GM18909 (cell line): ENCODE data around the gene NLRP1.
A peak's percentile ranks its signal among the peaks of the same experiment; 100 is the strongest.

Experiments
- ATAC-seq: cut with Tn5 transposase; IDR thresholded peaks from one replicate; pipeline ENCODE4 v1.9.1; 2021; ENCODE audit warnings: mild to moderate bottlenecking; ENCODE audit not compliant: unreplicated experiment, poor library complexity

Gene NLRP1

DNA sequence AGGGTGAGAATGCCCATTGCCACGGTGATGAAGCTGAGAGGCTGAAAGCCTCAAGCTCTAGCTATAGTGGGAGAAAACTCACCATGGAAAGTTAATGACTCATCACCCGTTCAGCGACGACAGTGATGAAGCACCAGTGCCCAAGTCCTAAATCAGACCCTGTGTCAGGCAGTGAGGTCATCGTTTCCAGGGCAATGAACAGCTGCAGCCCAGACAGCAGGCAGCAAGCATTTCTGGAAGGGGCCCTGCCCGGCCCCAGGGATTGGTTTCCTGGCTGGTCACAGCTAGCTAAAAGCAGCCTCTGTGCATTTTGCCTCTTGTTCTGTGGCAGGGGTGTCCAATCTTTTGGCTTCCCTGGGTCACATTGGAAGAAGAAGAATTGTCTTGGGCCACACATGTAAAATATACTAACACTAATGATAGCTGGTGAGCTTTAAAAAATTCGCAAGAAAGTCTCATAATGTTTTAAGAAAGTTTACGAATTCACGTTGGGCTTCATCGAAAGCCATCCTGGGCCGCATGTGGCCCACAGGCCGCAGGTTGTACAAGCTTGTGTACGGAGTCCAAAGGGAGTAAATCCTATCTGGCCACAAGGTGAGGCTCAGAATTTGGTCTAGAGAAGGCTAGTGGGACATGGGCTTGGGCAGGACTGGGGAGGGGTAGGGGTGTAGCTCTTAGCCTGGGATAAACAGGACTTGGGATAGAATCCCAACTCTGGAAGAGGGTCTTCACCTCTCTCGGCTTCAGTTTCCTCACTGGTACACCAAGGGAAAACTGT, 57.3 kb downstream of the NLRP1 start:
- no peak for ATAC-seq

GRCh38 chr17:5523249-5523648, 61.1 kb downstream of the NLRP1 start:
- ATAC-seq: no peak

DNA sequence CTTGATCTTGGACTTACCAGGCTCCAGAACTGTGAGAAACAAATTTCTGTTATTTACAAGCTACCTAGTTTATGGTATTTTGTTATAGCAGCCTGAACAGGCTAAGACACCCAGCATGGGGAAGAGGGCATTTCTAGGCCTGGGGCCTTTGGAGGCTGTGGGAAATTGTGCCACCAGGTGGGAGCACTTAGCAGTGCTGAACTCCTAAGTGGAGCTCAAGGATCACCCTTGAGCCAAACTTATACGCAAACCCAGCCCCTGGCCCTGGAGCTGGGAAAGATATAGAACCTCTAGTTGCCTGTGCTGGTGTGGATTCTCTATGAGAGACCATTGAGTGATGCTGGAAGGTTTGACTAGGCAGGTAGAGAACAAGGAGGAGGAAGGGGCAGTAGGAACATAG, 61.8 kb downstream of the NLRP1 start:
- ATAC-seq: no peak

DNA sequence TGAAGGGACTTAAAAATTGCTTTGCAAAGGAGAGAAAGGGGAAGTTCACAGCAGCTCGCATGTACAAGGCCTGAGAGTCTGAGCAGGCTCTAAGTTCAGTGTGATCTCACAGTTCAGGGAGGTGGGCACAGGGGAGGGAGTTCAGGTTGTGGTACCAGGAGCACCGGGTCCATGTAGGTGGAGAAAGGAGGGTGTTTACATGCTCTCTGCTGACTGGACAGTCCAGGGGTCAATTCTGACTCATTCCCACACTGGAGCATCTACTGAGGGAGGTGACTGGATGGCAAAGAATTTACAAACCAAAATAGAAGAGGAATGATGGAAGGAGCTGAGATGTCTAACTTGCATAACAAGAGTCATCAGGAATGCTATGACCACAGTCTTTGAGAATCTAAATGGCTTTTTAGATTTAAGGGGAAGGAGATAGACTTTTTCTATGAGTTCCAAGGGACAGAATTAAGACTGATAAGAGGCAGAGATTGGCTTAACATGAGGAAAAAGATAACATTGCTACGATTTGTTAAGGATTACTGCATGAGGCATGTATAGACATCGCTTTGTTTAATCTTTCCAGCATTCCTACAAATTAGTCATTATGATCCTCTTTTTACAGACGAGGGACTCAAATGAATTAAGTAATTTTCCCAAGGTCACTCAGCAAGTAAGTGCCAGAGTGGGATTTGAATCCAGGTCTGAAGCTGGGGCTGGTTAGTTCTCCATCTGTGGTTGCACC, 68.1 kb downstream of the NLRP1 start:
- ATAC-seq: no peak

DNA sequence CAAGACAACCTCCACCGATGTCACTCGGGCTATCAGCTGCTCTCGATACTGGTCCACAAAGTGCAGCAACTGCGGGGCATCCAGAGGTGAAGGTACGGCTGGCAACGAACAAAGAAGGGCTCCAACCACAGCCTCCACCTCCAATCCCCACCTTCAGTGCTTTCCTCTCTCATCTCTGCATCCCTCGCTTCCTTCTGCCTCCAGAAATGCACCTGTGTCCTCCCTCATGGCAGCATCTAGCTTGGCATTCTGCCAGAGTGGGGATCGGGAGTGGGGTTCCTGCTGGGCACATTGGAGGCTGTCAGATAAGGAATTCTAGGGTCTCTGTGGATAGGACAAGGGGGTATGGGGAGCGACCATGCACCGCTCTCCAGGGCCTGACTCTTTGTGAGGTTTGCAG, 69.3 kb downstream of the NLRP1 start:
- ATAC-seq: no peak

GRCh38 chr17:5513628-5514027, 70.7 kb downstream of the NLRP1 start:
- ATAC-seq: no peak

- no peak for ATAC-seq
These were observed 72.7 kb downstream of the NLRP1 start for GRCh38 chr17:5511401-5512225.

- ATAC-seq: no peak
These were observed 73.5 kb downstream of the NLRP1 start for GRCh38 chr17:5510771-5511170.

DNA sequence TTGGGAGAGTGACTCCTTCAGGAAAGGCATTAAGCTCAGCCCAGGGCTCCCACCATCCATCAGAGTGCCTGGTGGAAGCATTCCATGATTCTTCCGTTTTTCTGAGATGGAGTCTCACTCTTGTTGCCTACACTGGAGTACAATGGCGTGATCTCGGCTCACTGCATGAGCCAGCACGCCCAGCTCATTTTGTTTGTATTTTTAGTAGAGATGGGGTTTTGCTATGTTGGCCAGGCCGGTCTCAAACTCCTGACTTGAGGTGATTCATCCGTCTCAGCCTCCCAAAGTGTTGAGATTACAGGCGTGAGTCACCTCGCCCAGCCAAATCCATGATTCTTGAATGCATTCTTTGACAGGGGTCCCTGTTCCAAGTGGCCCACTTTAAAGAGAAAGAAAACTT, 74.8 kb downstream of the NLRP1 start:
- no peak for ATAC-seq

DNA sequence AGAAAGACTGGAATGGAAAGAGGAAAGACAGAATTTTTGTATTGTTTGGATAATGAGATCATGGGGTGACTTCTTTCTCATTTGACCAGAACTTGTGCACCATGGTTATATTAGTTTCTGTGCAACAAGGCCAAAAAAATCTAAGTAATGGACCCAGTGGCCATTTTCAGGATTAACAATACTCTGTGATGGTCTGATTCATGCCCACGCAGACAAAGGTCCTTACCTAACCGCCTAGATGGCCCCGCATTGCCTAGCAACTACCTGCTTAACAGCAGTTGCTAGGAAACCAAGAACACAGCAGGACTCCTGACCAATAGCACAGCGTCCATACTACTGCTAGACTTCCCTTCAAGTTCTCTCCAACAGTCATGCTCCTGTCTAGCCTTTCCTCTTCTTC, 75.5 kb downstream of the NLRP1 start:
- no peak for ATAC-seq

DNA sequence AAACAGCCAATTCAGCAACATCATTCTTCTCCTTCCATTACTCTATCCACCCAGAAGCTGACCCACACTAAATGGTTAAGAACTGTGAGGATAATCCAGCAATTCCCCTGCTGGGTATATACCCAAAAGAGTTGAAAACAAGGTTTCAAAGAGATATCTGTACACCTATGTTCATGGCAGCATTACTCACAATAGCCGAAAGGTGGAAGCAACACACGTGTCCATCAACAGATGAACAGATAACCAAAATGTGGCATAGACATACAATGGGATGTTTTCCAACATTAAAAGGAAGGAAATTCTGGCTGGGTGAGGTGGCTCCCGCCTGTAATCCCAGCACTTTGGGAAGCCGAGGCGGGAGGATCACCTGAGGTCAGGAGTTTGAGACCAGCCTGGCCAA, 78.0 kb downstream of the NLRP1 start:
- ATAC-seq: no peak

DNA sequence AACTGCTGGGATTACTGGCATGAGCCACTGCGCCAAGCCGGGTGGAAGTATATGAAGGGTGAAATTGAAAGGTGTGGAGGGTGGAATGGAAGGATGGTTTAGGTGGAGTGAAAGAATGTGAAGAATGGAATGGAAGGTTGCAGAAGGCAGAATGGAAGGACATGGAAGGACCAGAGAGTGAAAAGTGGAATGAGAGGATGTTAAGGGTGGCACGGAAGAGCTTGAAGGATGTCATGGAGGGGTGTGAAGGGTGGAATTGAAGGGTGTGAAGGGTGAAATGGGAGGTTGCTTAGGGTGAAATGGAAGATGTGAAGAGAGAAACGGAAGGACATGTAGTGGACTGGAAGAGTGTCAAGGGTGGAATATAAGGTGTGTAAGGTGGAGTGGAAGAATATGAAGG, 81.8 kb downstream of the NLRP1 start:
- no peak for ATAC-seq

DNA sequence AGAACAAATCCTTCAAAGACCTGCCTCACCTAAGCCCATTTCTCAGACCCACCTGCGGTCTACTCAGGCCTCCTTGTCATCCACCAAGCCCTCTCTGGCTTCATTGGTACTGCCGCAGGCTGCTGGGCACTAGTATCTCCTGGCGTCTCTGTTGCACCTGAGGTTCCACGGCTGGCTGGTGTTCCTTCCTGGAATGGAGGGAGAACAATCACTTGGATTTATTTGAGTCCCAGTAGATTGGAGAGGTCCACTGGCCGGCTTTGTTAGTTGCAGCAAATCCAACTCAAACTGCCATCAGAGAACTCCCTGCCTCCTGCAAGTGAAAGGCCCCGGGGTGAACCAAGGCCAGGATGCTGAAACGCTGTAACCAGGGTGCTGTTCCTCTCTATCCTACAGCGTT, 82.6 kb downstream of the NLRP1 start:
- ATAC-seq: no peak

DNA sequence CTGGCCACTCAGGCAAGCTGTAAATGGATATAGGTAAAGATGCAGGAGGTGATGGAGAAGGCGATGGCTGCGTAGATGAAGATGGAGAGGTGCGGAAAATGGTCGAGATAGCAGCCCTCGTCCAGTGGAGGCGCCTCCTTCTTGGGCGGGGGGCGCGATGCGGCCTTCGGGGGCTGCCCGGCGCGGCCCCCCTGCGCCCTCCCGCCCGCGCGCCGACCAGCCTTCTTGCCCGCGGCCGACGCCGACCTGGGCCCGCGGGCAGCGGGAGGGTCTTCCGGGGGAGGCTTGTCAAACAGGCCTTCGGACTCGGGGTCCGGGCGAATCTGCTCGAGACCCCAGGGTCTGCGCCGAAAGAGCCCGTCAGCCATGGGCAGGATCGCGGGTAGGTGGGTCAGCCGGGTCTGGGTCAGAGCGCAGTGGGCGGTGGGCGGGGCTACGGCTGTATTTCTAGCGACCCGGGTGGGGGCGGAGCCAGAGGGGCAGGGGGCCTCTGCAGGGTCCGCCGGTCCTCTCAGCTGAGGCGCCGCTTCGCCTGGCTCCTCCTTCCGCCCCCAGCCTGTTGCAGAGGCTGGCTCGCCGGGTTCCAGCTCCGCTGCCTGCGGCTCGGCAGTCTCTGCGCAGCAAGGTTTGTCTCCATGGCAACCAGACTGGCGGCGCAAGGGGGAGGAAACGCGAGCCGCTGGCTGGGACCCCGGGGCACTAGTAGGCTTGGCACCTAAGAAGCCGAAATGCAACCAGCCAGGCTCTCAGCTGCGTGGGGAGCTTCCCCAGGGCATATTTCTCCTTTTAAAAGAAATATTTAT, 83.5 kb downstream of the NLRP1 start:
- ATAC-seq: peak; percentile 43

DNA sequence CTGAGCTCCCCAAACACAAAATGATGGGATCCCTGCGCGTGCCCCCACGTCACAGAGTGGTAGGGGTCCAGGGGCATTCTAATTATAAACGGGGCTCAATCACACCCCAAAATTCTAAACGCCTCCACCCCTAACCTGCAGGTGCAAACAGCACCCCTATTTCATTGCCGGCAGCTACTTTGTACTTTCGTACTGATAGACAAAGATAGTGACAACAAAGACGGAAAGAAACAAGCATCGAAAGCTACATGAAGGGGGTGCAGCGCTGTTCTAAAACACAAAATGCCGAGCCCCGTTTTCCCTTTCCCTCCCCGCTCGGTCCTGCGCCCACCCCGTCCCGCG, 84.1 kb downstream of the NLRP1 start:
- ATAC-seq: no peak

DNA sequence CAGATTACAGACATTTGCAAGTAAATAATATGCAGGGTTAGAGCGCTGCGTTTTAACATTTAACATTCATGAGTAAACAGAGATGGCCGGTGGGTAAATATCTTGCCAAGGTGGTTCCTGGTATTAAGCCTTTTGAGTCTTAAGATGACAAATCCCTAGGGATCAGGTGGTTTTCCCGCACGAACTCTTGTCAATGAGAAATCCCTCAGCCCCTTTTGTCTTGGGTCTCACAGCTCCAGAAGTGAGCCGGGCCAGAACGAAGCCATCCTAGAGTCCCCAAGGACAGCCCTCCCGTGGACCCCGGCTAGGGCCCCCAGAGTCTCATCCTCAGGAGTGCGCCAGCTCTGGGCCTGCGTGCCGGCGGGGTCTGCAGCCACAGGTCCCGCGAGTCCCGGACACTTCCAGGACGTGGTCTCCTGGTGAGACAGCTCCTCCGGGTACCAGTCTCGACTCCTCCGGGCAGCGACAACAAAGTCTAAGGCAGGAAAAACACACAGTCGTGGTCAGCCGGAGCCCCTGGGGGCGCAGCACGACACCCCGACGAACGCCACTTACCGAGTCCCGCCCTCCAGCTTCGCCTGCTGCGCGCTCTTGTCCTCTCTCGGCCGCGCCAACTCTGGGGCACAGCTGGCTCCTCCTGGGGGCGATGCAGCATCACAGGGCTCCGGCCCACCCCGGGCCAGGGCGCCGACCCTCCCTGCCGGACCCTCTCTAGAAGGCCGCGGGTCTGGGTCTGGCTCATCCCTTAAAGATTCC, 84.7 kb downstream of the NLRP1 start:
- ATAC-seq: no peak

DNA sequence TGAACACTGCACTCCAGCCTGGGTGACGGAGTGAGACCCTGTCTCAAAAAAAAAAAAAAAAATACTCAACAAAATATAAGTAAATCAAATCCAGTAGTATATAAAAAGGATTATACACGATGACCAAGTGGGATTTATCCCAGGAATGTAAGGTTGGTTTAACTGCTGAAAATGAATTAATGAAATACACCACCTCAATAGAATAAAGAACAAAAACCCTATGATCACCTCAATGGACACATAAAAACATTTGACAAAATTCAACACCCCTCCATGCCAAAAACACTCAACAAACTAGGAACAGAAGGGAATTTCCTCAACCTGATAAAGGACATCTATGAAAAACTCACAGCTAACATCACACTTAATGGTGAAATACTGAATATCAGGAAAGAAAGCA, 91.3 kb downstream of the NLRP1 start:
- ATAC-seq: no peak

DNA sequence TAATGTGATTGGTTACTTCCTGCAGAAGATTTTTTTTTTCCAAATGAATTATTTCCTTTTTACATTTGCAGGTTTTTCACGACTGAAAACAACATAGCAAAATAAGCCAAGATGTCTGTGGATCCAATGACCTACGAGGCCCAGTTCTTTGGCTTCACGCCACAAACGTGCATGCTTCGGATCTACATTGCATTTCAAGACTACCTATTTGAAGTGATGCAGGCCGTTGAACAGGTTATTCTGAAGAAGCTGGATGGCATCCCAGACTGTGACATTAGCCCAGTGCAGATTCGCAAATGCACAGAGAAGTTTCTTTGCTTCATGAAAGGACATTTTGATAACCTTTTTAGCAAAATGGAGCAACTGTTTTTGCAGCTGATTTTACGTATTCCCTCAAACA, 95.6 kb downstream of the NLRP1 start:
- ATAC-seq: no peak

DNA sequence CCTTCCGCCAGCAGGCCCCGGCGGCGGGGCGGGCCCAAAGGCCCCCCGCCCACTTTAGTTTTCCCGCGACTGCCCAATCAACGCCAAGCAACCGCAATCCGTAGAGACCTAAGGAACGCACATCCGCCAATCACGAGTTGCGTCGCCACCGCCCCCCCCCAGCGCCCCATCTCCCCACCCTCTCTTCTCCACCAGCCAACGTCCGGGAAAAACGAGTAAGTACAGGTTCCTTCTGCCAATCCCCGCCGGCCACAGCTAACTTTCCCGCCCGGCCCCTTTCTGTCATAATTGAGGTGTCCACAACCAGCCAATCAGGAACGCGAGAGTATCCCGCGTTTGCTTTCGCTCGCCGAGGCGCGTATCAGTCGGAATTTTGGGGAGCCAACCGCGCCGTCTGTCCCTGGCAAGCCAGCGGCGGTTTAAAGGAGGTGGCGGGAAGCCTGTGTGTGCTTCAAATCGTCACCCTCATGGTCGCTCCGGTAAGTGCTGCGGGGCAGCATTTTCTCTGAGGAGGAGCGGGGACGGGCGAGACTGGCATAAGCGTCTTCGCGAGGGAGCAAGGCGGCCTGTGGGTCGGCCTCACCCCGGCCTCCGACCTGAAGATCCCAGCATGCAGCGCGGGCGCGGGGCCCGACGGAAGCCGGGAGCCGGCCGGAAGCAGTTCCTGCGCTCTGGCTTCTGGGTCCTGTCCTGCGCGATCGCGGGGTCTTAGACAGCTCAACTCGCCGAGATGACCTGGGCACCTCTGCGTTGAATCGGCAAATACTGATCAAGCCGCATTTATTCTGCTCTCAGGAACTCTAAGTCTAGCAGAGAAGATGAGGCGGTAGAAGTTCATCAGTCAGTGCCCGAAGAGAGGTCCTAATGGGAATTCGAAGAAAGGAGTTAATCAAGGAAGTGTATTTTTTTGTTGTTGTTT, 97.8 kb downstream of the NLRP1 start, which contains the start of gene MIS12:
Gene MIS12 (plus strand): TSS at position 361 of the 919 bp plus-strand sequence. CDS start 2,297 bp downstream, outside the sequence.
- ATAC-seq: peak; percentile 87
